HG03097 (cell line): Measurements from ENCODE around the gene NANOS2.
A peak's percentile ranks its signal among the peaks of the same experiment; 100 is the strongest.
"Not testable (repeated sequence)": the region's sequence is repeated elsewhere in the genome, so short reads cannot be mapped to it uniquely, and the experiment has no call there.

Source experiments
- ATAC-seq: cut with Tn5 transposase; IDR thresholded peaks from one replicate; pipeline ENCODE4 v1.9.1; 2021; ENCODE audit not compliant: unreplicated experiment, low FRiP score

NANOS2 gene

DNA sequence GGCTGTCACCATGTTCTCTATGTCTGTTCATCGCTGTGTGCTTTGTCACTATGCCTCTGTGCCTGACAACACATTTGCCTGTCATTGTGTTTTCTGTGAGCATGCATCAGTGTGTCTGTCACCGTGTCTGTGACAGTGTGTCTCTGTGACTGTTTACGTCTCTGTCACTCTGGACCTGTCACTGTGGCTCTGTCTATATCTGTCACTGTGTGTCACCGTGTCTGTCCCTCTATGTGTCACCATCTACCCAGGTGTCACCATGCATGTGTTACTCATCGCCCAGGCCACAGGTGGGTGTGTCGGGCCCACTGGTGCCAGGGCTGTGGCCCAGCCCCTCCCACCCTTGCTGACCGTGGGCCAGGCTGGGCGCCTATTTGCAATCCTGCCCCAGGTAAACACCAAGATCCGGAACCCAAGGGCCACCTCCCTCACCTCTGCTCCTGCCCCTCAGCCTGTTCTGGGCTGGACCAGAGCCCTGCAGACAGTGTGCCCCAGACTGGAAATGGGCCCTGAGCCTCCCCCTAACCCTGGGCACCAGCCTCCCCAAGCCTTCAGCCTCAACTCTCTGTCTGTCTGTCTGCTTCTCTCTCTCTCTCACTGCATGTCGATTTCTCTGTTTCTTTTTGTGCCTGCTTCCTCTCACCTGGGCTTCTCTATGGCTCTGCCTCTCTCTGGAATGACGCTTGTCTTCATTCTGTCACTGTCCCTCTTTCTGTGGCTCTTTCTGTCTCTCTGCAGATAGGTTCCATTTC is 36.4 kb downstream of the NANOS2 start:
- no peak for ATAC-seq

DNA sequence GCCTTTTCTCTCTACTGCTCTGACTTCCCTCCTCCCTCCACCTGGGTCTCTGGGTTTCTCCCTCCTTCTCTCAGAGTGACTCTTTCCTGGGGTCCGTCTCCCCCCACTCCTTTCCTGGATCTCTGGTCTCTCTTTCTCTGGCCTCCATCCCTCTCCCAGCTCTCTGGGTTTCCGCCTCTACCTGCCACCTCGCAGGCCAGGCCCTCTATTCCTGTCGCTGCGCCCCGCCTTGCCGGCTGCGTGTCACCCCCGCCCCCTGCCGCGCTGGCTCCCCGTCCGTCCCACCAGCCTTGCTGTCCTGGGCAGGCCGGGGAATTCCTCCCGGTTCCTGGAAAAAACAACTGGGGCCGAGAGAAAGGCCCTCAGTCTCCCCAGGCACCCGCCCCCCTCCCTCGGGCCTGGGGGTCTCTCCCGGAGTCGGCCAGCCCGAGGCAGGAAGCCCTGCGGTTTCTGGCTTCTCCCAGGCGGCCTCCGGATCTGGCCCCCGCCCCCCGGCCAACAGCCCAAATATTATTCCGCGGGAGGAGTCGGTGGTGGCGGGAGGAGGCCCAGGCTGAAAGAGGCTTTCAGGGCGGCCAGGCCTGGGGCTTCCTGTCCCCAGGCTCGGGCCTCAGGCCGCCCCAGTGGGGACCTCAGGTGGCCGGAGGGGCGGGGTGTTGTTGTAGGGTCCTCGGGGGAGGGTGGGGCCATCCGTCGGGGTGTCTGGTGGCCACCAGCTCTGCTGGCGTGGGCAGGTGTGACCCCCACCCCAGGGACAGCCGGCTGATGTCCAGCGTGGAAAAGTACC is 38.0 kb downstream of the NANOS2 start:
- ATAC-seq: no peak

DNA sequence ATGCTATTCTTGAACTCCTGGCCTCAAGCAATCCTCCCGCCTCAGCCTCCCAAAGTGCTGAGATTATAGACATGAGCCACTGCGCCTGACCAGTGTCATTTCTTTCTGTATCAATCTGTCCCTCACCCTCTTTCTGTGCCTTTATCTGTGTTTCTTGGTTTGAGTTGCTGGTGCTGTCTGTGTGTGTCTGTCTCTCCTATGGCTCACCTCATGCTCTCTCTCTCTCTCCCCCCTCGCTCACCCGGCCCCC is 38.5 kb downstream of the NANOS2 start:
- ATAC-seq: no peak

DNA sequence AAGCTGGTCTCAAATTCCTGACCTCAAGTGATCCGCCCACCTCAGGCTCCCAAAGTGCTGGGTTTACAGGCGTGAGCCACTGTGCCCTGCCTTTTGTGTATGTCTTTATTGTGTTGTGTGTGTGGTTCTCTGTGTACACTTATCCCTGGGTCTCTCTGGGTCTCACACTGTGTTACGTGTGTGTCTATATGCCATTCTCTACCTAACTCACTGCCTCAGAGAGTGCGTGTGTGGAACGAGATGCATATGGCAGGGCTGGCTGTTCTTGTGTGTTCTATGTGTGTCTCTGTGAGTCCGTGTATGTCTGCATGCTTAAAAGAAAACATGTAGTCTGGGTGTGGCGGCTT is 40.0 kb downstream of the NANOS2 start:
- no peak for ATAC-seq

DNA sequence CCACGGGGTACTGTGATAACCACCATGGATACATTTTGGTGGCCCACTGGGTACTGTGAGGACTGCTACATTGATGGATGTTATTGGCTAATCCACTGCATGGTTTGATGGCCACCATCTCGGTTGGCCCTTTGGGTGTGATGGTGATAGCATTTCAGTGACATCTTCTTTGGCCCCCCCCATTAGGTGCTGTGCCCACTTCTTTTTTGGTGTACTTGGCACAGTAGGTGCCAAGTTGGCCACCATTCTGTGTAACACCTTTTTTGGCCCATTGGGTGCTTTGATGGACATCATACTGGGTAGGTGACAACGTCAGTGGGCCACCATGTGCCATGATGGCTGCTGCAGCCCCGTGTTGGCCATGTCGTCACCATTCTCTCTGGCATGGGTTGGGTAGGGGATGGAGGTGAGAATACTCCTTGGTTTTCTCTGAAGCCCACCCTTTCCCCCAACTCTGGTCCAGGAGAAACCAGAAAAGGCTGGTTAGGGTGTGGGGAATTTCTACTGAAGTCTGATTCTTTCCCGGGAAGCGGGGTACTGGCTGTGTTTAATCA is 41.3 kb downstream of the NANOS2 start:
- ATAC-seq: no peak

DNA sequence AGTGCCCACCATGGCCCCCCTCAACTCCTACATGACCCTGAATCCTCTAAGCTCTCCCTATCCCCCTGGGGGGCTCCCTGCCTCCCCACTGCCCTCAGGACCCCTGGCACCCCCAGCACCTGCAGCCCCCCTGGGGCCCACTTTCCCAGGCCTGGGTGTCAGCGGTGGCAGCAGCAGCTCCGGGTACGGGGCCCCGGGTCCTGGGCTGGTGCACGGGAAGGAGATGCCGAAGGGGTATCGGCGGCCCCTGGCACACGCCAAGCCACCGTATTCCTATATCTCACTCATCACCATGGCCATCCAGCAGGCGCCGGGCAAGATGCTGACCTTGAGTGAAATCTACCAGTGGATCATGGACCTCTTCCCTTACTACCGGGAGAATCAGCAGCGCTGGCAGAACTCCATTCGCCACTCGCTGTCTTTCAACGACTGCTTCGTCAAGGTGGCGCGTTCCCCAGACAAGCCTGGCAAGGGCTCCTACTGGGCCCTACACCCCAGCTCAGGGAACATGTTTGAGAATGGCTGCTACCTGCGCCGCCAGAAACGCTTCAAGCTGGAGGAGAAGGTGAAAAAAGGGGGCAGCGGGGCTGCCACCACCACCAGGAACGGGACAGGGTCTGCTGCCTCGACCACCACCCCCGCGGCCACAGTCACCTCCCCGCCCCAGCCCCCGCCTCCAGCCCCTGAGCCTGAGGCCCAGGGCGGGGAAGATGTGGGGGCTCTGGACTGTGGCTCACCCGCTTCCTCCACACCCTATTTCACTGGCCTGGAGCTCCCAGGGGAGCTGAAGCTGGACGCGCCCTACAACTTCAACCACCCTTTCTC is 42.3 kb downstream of the NANOS2 start:
- ATAC-seq: no peak

DNA sequence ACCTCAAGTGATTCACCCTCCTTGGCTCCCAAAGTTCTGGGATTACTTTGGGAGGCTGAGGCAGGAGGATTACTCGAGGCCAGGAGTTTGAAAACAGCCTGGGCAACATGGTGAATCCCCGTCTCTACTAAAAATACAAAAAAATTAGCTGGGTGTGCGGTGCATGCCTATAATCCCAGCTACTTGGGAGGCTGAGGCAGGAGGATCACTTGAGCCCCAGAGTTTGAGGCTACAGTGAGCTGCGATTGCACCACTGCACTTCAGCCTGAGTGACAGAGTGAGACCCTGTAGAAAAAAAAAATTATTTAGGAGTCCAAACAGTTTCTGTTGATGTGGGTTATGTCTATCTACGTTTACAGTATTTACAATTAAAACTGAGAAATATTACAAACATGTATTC is 43.8 kb downstream of the NANOS2 start:
- ATAC-seq: no peak

DNA sequence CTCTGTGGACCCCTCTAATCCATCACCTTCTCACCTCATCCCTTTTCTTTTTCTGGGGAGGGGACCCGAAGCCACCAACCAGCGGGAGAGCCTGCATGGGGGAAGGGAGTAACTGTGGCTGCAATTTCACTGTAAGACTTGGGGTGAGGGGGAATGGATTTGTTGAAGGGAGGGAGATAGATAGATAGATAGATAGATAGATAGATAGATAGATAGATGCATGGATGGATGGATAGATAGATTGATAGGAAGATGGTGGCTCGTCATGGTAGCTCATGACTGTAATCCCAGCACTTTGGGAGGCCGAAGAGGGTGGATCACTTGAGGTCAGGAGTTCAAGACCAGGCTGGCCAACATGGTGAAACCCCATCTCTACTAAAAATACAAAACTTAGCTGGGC is 47.3 kb downstream of the NANOS2 start:
- not testable (repeated sequence) for ATAC-seq

DNA sequence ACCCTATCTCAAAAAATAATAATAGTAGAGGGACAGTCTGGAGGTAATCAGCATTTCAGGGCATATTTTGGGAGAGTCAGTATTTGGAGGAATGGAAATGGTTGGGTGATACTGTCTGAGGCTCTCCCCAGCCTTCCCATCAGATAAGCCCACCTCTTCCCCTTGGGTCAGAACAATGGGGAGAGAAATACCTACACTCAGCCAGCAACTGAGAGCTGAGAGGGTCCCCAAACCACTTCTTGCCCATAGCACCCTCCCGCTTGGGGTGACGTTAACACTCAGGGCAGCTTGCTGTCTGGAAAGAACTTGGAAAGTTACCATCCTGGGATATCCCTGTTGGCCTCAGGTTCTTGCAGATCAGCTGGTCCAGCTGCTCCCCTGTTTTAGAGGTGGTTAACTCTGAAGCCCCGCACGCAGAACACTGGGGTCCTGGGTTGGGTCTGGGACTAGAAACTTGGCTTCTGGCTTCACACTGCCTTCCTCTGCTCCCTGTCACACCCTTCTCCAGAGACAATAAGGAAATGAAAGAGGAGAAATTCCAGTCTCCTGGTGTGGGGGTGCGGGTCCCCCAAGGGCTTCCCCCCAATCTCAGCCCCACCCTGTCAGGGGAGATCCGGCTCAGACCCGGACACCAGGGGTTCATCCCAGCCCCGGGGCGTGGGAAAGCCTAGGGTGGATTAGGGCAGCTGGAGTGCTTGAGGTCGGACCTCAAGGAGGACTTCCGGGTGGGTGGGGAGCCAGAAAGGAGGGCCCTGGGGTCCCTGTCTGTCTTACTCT is 48.0 kb downstream of the NANOS2 start:
- ATAC-seq: no peak

DNA sequence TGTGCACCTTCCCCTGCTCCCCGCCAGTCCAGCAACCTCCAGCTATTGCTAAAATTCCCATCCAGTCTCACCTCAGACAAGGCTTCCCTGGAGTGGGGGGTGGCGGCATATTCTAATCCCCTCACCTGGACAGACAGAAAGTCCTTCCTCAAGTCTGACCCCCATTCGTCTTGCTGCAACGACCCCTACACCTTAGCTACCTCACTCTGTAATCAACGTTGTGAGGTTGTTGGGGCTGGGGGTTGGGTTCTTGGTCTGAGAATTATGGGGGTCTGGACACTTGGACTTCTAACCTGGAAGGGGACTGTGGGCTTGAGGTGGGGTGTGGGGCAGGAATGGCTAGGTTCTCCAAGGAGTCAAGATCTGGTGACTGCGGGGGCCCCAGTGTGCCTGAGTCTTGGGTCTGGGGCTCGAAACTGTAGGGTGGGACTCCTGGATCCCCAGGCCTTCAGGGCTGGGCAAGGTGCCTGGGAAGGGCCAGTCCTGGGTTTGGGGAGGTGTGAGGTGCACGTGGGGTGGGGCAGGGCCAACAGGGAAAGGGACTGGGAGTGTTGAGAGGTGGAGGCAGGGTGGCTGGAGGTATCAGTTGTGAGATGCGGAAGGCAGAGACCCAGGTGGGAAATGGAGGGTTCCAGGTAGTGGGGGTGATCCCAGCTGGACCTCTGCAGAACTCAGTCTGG is 49.2 kb downstream of the NANOS2 start:
- no peak for ATAC-seq

DNA sequence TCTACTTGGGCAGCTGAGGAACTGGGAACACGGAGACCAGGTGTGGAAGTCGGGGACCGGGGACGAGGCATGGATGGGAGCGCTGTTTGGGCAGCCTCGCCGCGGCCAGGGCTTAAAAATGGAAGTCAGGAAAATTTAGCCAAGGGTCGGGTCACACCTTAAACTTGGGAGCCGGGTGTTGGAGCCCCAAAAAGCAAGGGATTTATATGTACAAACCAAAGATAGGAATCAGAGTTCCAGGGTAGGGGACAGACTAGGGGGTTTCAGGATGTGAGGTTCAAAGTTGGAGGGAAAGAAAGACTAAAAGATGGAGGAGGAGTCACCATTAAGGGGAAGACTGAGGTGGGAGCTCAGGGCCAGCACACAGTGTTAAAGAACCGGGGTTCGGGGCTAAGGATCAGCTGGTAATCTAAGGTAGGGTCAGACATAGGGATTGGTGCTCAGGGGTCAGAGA is 49.9 kb downstream of the NANOS2 start:
- ATAC-seq: no peak

DNA sequence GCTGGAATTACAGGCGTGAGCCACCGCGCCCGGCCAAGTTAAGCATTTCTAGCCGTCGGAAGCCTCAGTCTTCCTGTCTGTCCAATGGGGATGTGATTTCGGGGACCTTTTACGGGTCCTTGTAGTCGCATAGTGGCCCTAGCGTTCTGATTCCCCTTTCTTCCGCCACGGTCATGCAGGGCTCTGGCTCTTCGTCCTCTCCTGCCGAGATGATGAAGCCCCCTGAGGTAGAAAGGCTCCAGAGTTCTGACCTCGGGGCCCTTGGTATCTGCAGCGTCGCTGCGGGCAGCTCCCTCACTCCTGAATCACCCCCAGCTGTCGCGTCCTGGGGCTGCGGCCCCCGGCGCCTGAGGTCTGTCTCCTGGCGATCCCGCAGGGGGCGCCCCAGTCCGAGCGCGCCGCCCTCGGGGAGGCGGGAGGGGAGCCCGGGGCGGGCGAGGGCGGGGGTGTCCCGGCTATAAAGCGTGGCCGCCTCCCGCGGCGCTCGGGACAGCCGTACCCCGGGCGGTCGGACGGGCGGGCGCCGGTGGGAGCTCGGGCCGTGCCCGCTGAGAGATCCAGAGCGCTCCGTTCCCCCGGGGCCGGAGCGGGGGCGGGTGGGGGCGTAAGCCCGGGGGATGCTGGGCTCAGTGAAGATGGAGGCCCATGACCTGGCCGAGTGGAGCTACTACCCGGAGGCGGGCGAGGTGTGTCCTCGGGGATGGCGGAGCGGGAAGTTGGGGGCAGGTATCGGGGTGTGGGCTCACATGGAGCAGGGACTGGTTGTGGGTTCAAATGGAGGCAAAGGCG is 50.5 kb downstream of the NANOS2 start, which contains the start of gene FOXA3:
TSS of gene FOXA3 (plus strand) at position 487 of the 789 bp plus-strand sequence. CDS start at position 618, 131 bp downstream.
- ATAC-seq: peak; percentile 32

DNA sequence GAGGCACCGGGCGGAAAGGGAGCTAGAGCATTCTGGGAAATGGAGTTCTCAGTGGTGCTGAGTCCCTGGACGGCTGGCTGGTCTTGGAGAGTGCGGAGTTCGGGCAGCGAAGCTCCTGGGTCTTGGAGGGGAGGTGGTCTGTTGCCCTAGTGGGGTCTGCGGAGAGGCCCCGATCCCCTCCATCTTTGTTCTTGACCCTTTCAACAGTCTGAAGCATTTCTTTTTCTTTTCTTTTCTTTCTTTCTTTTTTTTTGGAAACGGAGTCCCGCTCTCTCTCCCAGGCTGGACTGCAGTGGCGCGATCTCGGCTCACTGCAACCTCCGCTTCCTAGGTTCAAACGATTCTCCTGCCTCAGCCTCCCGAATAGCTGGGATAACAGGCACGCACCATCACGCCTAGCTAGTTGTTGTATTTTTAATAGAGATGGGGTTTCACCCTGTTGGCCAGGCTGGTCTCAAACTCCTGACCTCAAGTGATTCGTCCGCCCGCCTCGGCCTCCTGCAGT is 51.2 kb downstream of the NANOS2 start:
- no peak for ATAC-seq
